ENCODE results near the gene INTS11. TPM values are rescaled to one million over a fixed set of nuclear protein-coding genes. Genes with fewer than 3 reads are reported as not detected.

The INTS11 gene
- total RNA-seq, 3 donors from 2014 or later, result 68.6 to 125 (median 119) TPM

GRCh38 chr1:1335283-1335682 lies 10.8 kb upstream of the INTS11 start:
- H3K9me3 ChIP-seq, result no peaks in the 10 kb centered on the region
- no peak overlapping the region for H3K27ac ChIP-seq
- no peak for DNase-seq (ENCODE audit: low spot score in 2 of 2)
- no peak overlapping the region for H3K4me3 ChIP-seq
- peaks cover 13 to 19% of the 10 kb centered on the region in 2 donors for H3K4me1 ChIP-seq
- TF ChIP-seq POLR2A (IDR thresholded peaks at IDR 0.05) (no peak), CTCF (IDR thresholded peaks at IDR 0.05) (no peak), POLR2AphosphoS5 (IDR thresholded peaks at IDR 0.05) (no peak)
- intact Hi-C loops (cut with DNase I; ENCODE audit: low total_unique reads), result no loop called here
- H3K36me3 ChIP-seq, result no peaks in the 10 kb centered on the region
- no peaks in the 10 kb centered on the region for H3K27me3 ChIP-seq

- no peak overlapping the region for H3K4me3 ChIP-seq
- no peaks in the 10 kb centered on the region for H3K36me3 ChIP-seq
- no peaks in the 10 kb centered on the region for H3K27me3 ChIP-seq
- TF ChIP-seq CTCF (IDR thresholded peaks at IDR 0.05), result no peak
- TF ChIP-seq POLR2AphosphoS5 (IDR thresholded peaks at IDR 0.05), result no peak
- no peak for TF ChIP-seq POLR2A (IDR thresholded peaks at IDR 0.05)
- intact Hi-C loops (cut with DNase I; ENCODE audit: low total_unique reads), result no loop called here
- no peak for DNase-seq (ENCODE audit: low spot score in 2 of 2)
- no peaks in the 10 kb centered on the region for H3K9me3 ChIP-seq
- peaks cover 13 to 19% of the 10 kb centered on the region in 2 donors for H3K4me1 ChIP-seq
- H3K27ac ChIP-seq, result no peak overlapping the region
These were observed 10.4 kb upstream of the INTS11 start for GRCh38 chr1:1334835-1335234.

DNA sequence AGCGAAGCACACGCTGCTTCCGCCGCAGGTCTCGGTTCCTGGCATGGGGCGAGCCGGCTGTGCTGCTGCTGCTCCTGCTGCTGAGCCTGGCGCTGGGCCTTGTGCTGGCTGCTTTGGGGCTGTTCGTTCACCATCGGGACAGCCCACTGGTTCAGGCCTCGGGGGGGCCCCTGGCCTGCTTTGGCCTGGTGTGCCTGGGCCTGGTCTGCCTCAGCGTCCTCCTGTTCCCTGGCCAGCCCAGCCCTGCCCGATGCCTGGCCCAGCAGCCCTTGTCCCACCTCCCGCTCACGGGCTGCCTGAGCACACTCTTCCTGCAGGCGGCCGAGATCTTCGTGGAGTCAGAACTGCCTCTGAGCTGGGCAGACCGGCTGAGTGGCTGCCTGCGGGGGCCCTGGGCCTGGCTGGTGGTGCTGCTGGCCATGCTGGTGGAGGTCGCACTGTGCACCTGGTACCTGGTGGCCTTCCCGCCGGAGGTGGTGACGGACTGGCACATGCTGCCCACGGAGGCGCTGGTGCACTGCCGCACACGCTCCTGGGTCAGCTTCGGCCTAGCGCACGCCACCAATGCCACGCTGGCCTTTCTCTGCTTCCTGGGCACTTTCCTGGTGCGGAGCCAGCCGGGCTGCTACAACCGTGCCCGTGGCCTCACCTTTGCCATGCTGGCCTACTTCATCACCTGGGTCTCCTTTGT lies 9.2 kb upstream of the INTS11 start:
- DNase-seq (ENCODE audit: low spot score in 2 of 2), result no peak
- Histone ChIP-seq H3K9me3 (no peaks in the 10 kb centered on the region), H3K36me3 (no peaks in the 10 kb centered on the region), H3K27ac (no peak overlapping the region), H3K4me1 (peaks cover 13 to 19% of the 10 kb centered on the region in 2 donors), H3K4me3 (peak overlapping the region in 1 of 3 donors; percentile 47), H3K27me3 (no peaks in the 10 kb centered on the region)
- TF ChIP-seq POLR2AphosphoS5 (IDR thresholded peaks at IDR 0.05) (no peak), POLR2A (IDR thresholded peaks at IDR 0.05) (no peak), CTCF (IDR thresholded peaks at IDR 0.05) (no peak)
- intact Hi-C loops (cut with DNase I; ENCODE audit: low total_unique reads), result no loop called here

DNA sequence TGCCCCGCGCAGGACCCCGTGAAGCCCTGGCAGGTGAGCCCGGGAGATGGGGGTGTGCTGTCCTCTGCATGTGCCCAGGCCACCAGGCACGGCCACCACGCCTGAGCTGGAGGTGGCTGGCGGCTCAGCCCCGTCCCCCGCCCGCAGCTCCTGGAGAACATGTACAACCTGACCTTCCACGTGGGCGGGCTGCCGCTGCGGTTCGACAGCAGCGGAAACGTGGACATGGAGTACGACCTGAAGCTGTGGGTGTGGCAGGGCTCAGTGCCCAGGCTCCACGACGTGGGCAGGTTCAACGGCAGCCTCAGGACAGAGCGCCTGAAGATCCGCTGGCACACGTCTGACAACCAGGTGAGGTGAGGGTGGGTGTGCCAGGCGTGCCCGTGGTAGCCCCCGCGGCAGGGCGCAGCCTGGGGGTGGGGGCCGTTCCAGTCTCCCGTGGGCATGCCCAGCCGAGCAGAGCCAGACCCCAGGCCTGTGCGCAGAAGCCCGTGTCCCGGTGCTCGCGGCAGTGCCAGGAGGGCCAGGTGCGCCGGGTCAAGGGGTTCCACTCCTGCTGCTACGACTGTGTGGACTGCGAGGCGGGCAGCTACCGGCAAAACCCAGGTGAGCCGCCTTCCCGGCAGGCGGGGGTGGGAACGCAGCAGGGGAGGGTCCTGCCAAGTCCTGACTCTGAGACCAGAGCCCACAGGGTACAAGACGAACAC lies 8.5 kb upstream of the INTS11 start:
- Histone ChIP-seq H3K9me3 (no peaks in the 10 kb centered on the region), H3K4me3 (peak overlapping the region in 2 of 3 donors; percentile 15 to 47), H3K27ac (no peak overlapping the region), H3K27me3 (no peaks in the 10 kb centered on the region), H3K36me3 (no peaks in the 10 kb centered on the region), H3K4me1 (peaks cover 13 to 19% of the 10 kb centered on the region in 2 donors)
- TF ChIP-seq POLR2A (IDR thresholded peaks at IDR 0.05) (no peak), CTCF (IDR thresholded peaks at IDR 0.05) (no peak), POLR2AphosphoS5 (IDR thresholded peaks at IDR 0.05) (no peak)
- intact Hi-C loops (cut with DNase I; ENCODE audit: low total_unique reads), result no loop called here
- DNase-seq (ENCODE audit: low spot score in 2 of 2), result peak; percentile 75 to 85

Data from breast epithelium (tissue), 4 donors.